Caco-2 (cell line): ENCODE measurements around the gene SORBS2. TPM values are rescaled to one million over a fixed set of nuclear protein-coding genes. Genes with fewer than 3 reads are reported as not detected.

ENCODE experiments used
- BruUV-seq: library from RNA; stranded (reverse); fragments of 400-500 nt; replicated peaks from 2 replicates; lab custom pipeline; 2021; lab: Mats Ljungman, UMichigan
- CTCF ChIA-PET: fragments of 300-600 bp; sonication (Branson Sonifier 250); formaldehyde crosslinking; loops from one replicate; lab custom pipeline; 2022; ENCODE audit warnings: antibody characterized with exemption; lab: Charles Lee
- POLR2A ChIA-PET: fragments of 300-600 bp; sonication (Branson Sonifier 250); formaldehyde crosslinking; loops from one replicate; lab custom pipeline; 2022; ENCODE audit warnings: antibody characterized with exemption; lab: Charles Lee
- DNase-seq, 2 experiments: peaks; one replicate each; pipeline versions ENCODE4 v3.0.0 to v3.0.0-alpha.2; 2020 to 2022
- H3K27me3 ChIP-seq: replicated peaks from 2 replicates; pipeline ENCODE4 v1.6.0; 2011; ENCODE audit warnings: low read length; ENCODE audit not compliant: control insufficient read depth, insufficient read depth
- H3K36me3 ChIP-seq: 2 replicates; pipeline ENCODE4 v1.5.1; 2011; ENCODE audit warnings: low read length; ENCODE audit not compliant: control insufficient read depth, insufficient read depth
- H3K4me1 ChIP-seq: fragments of 250-450 bp; sonication (Bioruptor Pico); 2 replicates; pipeline ENCODE4 v1.5.1; 2020; ENCODE audit warnings: mild to moderate bottlenecking
- H3K4me3 ChIP-seq: 2 replicates; pipeline ENCODE4 v1.5.1; 2011; ENCODE audit warnings: low read depth, mild to moderate bottlenecking, control low read depth, low read length
- H3K9me3 ChIP-seq: fragments of 250-450 bp; sonication (Bioruptor Pico); 2 replicates; pipeline ENCODE4 v1.5.1; 2020; ENCODE audit warnings: mild to moderate bottlenecking, moderate library complexity
- H3K27ac Mint-ChIP-seq: one replicate; pipeline ENCODE4 v1.8.0; 2022; ENCODE audit warnings: mixed read lengths; ENCODE audit not compliant: unreplicated experiment
- H3K27me3 Mint-ChIP-seq: one replicate; pipeline ENCODE4 v1.8.0; 2022; ENCODE audit warnings: mixed read lengths; ENCODE audit not compliant: insufficient read depth, unreplicated experiment
- H3K36me3 Mint-ChIP-seq: one replicate; pipeline ENCODE4 v1.8.0; 2022; ENCODE audit warnings: mild to moderate bottlenecking, mixed read lengths; ENCODE audit not compliant: insufficient read depth, unreplicated experiment
- H3K4me1 Mint-ChIP-seq: one replicate; pipeline ENCODE4 v1.8.0; 2022; ENCODE audit warnings: low read depth, mixed read lengths; ENCODE audit not compliant: unreplicated experiment
- H3K4me3 Mint-ChIP-seq: one replicate; pipeline ENCODE4 v1.8.0; 2022; ENCODE audit warnings: mild to moderate bottlenecking, moderate library complexity, mixed read lengths; ENCODE audit not compliant: unreplicated experiment
- H3K9me3 Mint-ChIP-seq: one replicate; pipeline ENCODE4 v1.8.0; 2022; ENCODE audit warnings: mixed read lengths; ENCODE audit not compliant: unreplicated experiment
- CTCF ChIP-seq, 2 experiments: fragments of 200-600 bp in 1 of 2; IDR thresholded peaks; 1 replicate in 1 of 2; 2 replicates in 1 of 2; pipeline versions ENCODE4 v1.5.1 to v1.8.0; 2011 to 2022; ENCODE audit warnings: antibody characterized with exemption in 1 of 2, control low read depth in 1 of 2, inconsistent platforms in 1 of 2, low read depth in 1 of 2, low read length in 1 of 2, mild to moderate bottlenecking in 1 of 2, moderate library complexity in 1 of 2; ENCODE audit not compliant: insufficient read depth in 1 of 2, severe bottlenecking in 1 of 2, unreplicated experiment in 1 of 2
- intact Hi-C: fragments of 100-400 bp; cut with micrococcal nuclease; formaldehyde crosslinking; loops from one replicate; pipeline ENCODE4 v1.10.0; 2022; ENCODE audit not compliant: unreplicated experiment
- total RNA-seq: library from RNA; stranded (reverse); gene quantifications from 2 replicates; pipeline ENCODE4 v1.2.3, GENCODE V29; 2022

Gene SORBS2
- total RNA-seq, 1 experiment from 2014 or later, result 47.7 TPM

- Histone ChIP-seq H3K36me3 (0 out of 2 replicates have a peak, but pooled peaks cover 1% of the 10 kb centered on the region), H3K27me3 (no peaks in the 10 kb centered on the region), H3K4me1 (no peaks in the 10 kb centered on the region), H3K9me3 (no peaks in the 10 kb centered on the region; the same call in 1 of the 2 replicates), H3K4me3 (no peak overlapping the region)
- ChIA-PET CTCF (interaction anchor here (0.6 kb wide), 1 partner anchor 63 kb away, joined by 7 read pairs; no protein-coding TSS in a partner anchor), POLR2A (no interaction called here)
- Mint-ChIP-seq H3K4me3 (no peak overlapping the region), H3K27me3 (no peaks in the 10 kb centered on the region), H3K4me1 (peaks cover 16% of the 10 kb centered on the region), H3K36me3 (no peaks in the 10 kb centered on the region), H3K9me3 (no peaks in the 10 kb centered on the region), H3K27ac (no peak overlapping the region)
- intact Hi-C loops, result no loop called here
- DNase-seq, result no peak
- no peak for TF ChIP-seq CTCF (IDR thresholded peaks at IDR 0.05; ENCODE audit: insufficient read depth in 1 of 2, low read depth in 1 of 2, low read length in 1 of 2, severe bottlenecking in 1 of 2, unreplicated experiment in 1 of 2)
- no TSS peak for BruUV-seq
Measured at GRCh38 chr4:185638548-185639301, 173.3 kb downstream of the SORBS2 start.

GRCh38 chr4:185638093-185638492 lies 173.9 kb downstream of the SORBS2 start:
- no peak overlapping the region for H3K27ac Mint-ChIP-seq
- H3K36me3 ChIP-seq, result 0 out of 2 replicates have a peak, but pooled peaks cover 1% of the 10 kb centered on the region
- no peaks in the 10 kb centered on the region for H3K27me3 ChIP-seq
- ChIA-PET POLR2A (no interaction called here), CTCF (interaction anchor here (0.6 kb wide), 1 partner anchor 64 kb away, joined by 7 read pairs; no protein-coding TSS in a partner anchor)
- H3K27me3 Mint-ChIP-seq, result no peaks in the 10 kb centered on the region
- no peaks in the 10 kb centered on the region for H3K9me3 Mint-ChIP-seq
- intact Hi-C loops, result no loop called here
- BruUV-seq, result no TSS peak
- H3K9me3 ChIP-seq, result no peaks in the 10 kb centered on the region; the same call in 1 of the 2 replicates
- no peak overlapping the region for H3K4me3 Mint-ChIP-seq
- no peaks in the 10 kb centered on the region for H3K4me1 ChIP-seq
- no peak for DNase-seq
- no peaks in the 10 kb centered on the region for H3K36me3 Mint-ChIP-seq
- H3K4me3 ChIP-seq, result no peak overlapping the region
- H3K4me1 Mint-ChIP-seq, result peaks cover 16% of the 10 kb centered on the region
- no peak for TF ChIP-seq CTCF (IDR thresholded peaks at IDR 0.05; ENCODE audit: insufficient read depth in 1 of 2, low read depth in 1 of 2, low read length in 1 of 2, severe bottlenecking in 1 of 2, unreplicated experiment in 1 of 2)

- Mint-ChIP-seq H3K36me3 (no peaks in the 10 kb centered on the region), H3K4me1 (peaks cover 16% of the 10 kb centered on the region), H3K9me3 (no peaks in the 10 kb centered on the region), H3K4me3 (no peak overlapping the region), H3K27me3 (no peaks in the 10 kb centered on the region), H3K27ac (no peak overlapping the region)
- CTCF ChIA-PET, result no interaction called here
- Histone ChIP-seq H3K4me1 (no peaks in the 10 kb centered on the region), H3K27me3 (no peaks in the 10 kb centered on the region), H3K36me3 (0 out of 2 replicates have a peak, but pooled peaks cover 1% of the 10 kb centered on the region), H3K9me3 (no peaks in the 10 kb centered on the region; the same call in 1 of the 2 replicates), H3K4me3 (no peak overlapping the region)
- BruUV-seq, result no TSS peak
- POLR2A ChIA-PET, result no interaction called here
- no peak for DNase-seq
- TF ChIP-seq CTCF (IDR thresholded peaks at IDR 0.05; ENCODE audit: insufficient read depth in 1 of 2, low read depth in 1 of 2, low read length in 1 of 2, severe bottlenecking in 1 of 2, unreplicated experiment in 1 of 2), result no peak
- intact Hi-C loops, result no loop called here
Measured at GRCh38 chr4:185637163-185637875, 174.7 kb downstream of the SORBS2 start.
